BJ (cell line): ENCODE results near the gene CUX1. TPM values are rescaled to one million over a fixed set of nuclear protein-coding genes. Genes with fewer than 3 reads are reported as not detected.

ENCODE experiments used
- CTCF ChIA-PET: fragments of 350-600 bp; formaldehyde crosslinking; extraction: SDS; loops from one replicate; lab custom pipeline; 2021; ENCODE audit warnings: antibody characterized with exemption, inconsistent platforms; lab: Yijun Ruan, JAX
- POLR2A ChIA-PET: fragments of 300-600 bp; sonication (Branson Sonifier 250); formaldehyde crosslinking; extraction: SDS; loops from one replicate; lab custom pipeline; 2021; ENCODE audit warnings: antibody characterized with exemption; lab: Charles Lee
- DNase-seq: peaks from one replicate; pipeline ENCODE4 v3.0.0-alpha.2; 2011; ENCODE audit warnings: low read depth
- H3K27me3 ChIP-seq: 2 replicates; pipeline ENCODE4 v1.6.0; 2011; ENCODE audit warnings: low read length; ENCODE audit not compliant: control insufficient read depth, insufficient read depth
- H3K36me3 ChIP-seq: 2 replicates; pipeline ENCODE4 v1.5.1; 2011; ENCODE audit warnings: low read length; ENCODE audit not compliant: control insufficient read depth, insufficient read depth
- H3K4me3 ChIP-seq: 2 replicates; pipeline ENCODE4 v1.5.1; 2011; ENCODE audit warnings: low read depth, mild to moderate bottlenecking, control low read depth, low read length
- polyA plus RNA-seq: library from polyadenylated mRNA; depleted of rRNA; stranded (reverse); fragments of >200 nt; gene quantifications from 2 replicates; pipeline ENCODE4 v1.2.3, GENCODE V29; 2011
- TF ChIP-seq, protein P1 (sequence below): IDR thresholded peaks from 2 replicates; pipeline ENCODE4 v1.5.1; 2011; ENCODE audit warnings: low read depth, mild to moderate bottlenecking, control low read depth, inconsistent platforms, low read length, moderate library complexity; ENCODE audit not compliant: insufficient read depth

Gene CUX1
- polyA plus RNA-seq, 1 experiment, result 36.5 TPM

GRCh38 chr7:101854084-101854865 is 36.8 kb downstream of the CUX1 start:
- Histone ChIP-seq H3K27me3 (no peaks in the 10 kb centered on the region), H3K36me3 (peaks cover 1% of the 10 kb centered on the region; the same call in 1 of the 2 replicates), H3K4me3 (no peak overlapping the region)
- no peak for DNase-seq
- ChIA-PET POLR2A (no interaction called here), CTCF (no interaction called here)
- TF ChIP-seq, protein P1, sequence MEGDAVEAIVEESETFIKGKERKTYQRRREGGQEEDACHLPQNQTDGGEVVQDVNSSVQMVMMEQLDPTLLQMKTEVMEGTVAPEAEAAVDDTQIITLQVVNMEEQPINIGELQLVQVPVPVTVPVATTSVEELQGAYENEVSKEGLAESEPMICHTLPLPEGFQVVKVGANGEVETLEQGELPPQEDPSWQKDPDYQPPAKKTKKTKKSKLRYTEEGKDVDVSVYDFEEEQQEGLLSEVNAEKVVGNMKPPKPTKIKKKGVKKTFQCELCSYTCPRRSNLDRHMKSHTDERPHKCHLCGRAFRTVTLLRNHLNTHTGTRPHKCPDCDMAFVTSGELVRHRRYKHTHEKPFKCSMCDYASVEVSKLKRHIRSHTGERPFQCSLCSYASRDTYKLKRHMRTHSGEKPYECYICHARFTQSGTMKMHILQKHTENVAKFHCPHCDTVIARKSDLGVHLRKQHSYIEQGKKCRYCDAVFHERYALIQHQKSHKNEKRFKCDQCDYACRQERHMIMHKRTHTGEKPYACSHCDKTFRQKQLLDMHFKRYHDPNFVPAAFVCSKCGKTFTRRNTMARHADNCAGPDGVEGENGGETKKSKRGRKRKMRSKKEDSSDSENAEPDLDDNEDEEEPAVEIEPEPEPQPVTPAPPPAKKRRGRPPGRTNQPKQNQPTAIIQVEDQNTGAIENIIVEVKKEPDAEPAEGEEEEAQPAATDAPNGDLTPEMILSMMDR, result no peak

- Histone ChIP-seq H3K4me3 (peak overlapping the region; percentile 22), H3K27me3 (no peaks in the 10 kb centered on the region), H3K36me3 (peaks cover 1% of the 10 kb centered on the region; the same call in 1 of the 2 replicates)
- peak; percentile 66 for DNase-seq
- TF ChIP-seq, protein P1, result peak; percentile 55
- POLR2A ChIA-PET, result interaction anchor here (0.5 kb wide), 1 partner anchor 16 kb away, joined by 9 read pairs; no protein-coding TSS in a partner anchor
- CTCF ChIA-PET, result interaction anchor here (0.6 to 2.1 kb wide), 10 partner anchors 13 to 294 kb away, joined by 3 to 9 read pairs (median 4); no protein-coding TSS in a partner anchor
These were observed 39.3 kb downstream of the CUX1 start for GRCh38 chr7:101856473-101857357.

- CTCF ChIA-PET, result interaction anchor here (0.9 to 2.1 kb wide), 4 partner anchors 13 to 142 kb away, joined by 3 to 9 read pairs (median 4); no protein-coding TSS in a partner anchor
- no peak overlapping the region; the same call in 1 of the 2 replicates for H3K4me3 ChIP-seq
- POLR2A ChIA-PET, result no interaction called here
- DNase-seq, result no peak
- peaks cover 1% of the 10 kb centered on the region; the same call in 1 of the 2 replicates for H3K36me3 ChIP-seq
- TF ChIP-seq, protein P1, result no peak
- H3K27me3 ChIP-seq, result no peaks in the 10 kb centered on the region
These were observed 40.0 kb downstream of the CUX1 start for GRCh38 chr7:101857358-101857811.

- DNase-seq, result no peak
- Histone ChIP-seq H3K4me3 (no peak overlapping the region), H3K27me3 (no peaks in the 10 kb centered on the region), H3K36me3 (peaks cover 1% of the 10 kb centered on the region; the same call in 1 of the 2 replicates)
- POLR2A ChIA-PET, result no interaction called here
- CTCF ChIA-PET, result no interaction called here
- TF ChIP-seq, protein P1, result no peak
These were observed 41.3 kb downstream of the CUX1 start for GRCh38 chr7:101858437-101859385.
